OCI-M1 (cell line): ENCODE results near the gene ATXN1.
"Not testable (repeated sequence)": the region's sequence is repeated elsewhere in the genome, so short reads cannot be mapped to it uniquely, and the experiment has no call there.

ENCODE experiments used
- DNase-seq: peaks from one replicate; lab custom pipeline; 2025; lab: John Stamatoyannopoulos, UW

Gene ATXN1

GRCh38 chr6:16760516-16761470 is at the start of gene ATXN1:
Gene ATXN1, minus strand, starts transcription at chr6:16761460.
- DNase-seq: peak; percentile 66

DNA sequence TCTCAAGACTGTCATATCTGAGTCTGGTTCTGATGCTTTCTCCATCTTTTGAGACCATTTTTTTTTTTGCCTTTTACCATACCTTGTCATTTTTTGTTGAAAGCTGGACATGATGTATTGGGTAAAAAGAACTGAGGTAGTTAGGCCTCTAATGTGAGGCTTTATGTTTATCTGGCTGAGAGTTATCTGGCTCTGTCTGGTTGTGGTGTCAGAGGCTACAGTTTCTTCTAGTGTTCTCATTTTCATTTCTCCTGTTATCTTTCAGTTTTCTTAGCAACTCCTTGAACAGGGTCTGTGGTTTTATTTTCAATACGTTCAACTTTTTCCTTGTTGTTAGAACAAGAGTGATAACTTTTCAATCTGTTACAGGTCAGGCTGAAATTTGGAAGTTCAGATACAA is 49.2 kb upstream of the ATXN1 start:
- DNase-seq: peak; percentile 15

- peak; percentile 20 for DNase-seq
Measured at GRCh38 chr6:16809753-16810358, 48.6 kb upstream of the ATXN1 start.

GRCh38 chr6:16807956-16808355 is 46.7 kb upstream of the ATXN1 start:
- no peak for DNase-seq

- no peak for DNase-seq
Measured at GRCh38 chr6:16806363-16806762, 45.1 kb upstream of the ATXN1 start.

DNA sequence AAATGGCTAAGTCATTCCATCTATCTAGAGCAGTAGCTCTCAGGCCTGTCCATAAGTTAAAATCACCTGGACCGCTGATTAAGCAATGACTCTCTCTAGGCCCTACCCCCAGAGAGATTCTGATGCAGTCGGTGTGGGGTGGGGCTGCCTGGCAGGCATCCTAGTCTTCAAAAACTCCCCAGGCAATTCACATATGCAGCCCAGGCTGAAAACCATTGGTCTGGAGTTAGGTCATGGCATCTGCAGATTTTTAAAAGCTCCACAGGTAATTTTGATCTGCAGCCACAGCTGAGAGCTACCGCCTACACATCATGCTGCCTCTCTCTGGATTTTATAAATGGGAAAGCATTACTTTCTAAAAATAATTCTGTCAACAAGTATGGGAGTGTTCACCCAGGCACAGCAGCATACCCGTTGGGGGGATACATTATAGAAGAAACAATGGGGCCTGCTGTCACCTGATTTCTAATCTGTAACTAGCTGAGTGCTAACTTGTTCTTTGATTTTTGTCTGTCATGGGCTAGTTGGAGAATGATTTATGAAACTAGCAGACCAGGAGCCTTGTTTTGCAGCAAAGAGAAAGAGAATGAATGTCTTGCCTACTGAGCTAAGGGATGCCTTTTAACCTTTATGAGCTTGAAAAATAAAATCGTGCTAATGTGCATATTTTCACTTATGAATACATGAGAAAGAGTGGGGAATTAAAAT is 44.1 kb upstream of the ATXN1 start:
- DNase-seq: no peak

DNA sequence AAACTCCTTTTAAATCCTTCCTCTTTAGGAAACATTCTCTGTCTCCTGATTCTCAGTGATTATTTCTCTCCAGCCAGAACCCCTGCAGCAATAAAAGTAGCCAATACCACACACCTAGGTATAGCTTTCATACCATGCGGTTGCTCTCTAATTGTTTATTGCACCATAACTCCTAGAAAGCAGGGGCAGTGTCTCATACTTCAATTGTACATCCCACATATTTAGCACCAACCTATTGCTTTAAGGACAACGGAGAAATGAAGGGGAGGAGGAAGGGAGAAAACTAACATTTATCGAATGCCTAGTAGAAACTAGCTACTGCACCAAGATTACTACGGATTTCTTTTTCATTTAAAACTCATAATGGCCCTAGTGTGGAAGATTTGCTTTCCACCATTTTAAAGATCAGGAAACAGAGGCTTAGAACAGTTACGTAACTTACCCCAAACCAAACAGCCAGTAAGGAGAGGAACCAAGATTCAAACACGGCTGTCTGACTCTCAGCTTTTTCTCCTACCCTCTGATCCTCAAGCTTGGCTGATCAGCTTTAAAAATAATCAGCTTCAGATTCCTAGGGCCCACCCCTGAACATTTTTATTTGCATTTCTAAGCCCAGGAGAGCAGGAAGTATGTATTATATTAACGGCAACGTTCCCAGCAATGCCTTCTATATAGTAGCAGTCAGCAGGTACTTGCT is 43.4 kb upstream of the ATXN1 start:
- no peak for DNase-seq

DNA sequence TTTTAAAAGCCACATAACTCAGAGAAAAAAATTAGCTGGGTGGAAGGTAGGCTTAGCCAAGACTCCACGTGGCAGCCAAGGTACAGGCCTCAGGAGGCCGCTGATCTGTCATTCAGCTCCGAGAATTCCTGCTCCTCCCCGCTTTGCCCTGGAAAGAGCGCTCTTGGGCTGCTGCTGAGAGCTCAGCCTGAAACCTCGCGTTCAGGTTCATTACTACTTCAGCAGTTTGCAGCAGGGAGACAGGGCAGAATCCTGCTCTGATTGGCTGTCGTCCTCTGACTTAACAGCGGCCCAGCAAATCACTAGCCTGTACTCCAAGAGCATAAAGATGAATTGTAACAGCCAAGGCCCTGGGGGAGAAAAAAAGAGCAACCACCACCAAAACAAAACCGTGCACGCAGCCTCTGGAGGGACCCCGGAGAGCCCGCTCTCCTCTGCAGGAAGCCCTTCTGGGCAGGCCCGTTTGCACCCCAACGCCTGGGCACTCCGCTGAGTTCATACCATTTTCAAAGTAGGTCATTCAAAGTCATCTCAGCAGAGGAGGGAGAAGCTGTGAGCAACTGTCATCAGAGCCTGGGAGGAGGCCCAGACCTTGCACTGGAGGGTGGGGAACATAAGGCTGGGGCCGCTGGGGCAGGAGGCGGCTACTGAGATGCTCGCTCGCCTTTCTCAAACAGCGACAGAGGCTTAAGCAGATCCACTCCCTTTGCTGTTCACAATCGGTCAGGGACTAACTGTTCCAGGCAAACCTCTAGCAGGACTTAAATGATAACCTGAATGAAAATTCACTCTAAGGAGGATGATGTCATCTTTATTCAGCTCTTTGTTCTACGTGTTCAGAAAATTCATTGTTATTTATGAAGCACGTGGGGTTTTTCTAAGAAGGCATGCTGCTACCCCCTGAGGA is 42.3 kb upstream of the ATXN1 start:
- DNase-seq: no peak

- DNase-seq: no peak
Measured at GRCh38 chr6:16802071-16802470, 40.8 kb upstream of the ATXN1 start.

DNA sequence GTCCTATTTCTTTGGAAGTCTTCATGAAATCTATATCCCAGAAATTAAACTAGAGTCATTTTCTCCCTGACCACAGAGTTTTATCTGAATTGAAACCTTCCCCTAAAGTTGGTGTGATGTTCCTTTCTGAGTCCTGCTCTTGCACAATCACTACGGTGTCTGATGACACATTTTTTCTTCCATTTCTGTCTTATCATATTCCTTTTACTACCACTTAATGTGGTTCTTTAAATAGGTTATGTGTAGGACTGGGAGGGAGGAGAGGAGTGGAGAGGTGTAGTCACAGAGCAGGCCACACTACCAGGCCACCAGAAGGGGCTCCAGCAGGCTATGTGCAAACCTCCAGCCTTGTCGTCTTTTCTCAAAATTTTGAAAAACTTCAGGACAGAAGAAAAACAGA is 39.7 kb upstream of the ATXN1 start:
- peak; percentile 85 for DNase-seq

DNA sequence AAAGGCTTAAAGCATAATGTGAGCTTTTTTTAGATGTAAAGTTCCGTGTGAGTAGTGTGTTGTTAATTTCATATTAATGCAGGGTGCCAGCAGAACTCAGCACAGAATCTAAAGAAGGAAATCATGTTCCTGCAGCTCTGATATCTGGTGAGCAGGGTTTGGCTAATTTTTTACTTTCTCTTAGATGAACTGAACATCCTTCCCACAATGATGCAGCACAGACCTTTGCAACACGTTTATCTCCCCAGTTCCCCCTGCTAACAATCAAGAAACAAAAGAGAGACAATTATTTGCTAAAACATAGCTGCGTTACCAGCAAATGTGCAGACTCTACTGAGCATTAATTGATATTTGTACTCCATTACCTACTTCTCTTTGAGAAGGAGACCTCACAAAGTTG is 39.1 kb upstream of the ATXN1 start:
- peak; percentile 60 for DNase-seq

DNA sequence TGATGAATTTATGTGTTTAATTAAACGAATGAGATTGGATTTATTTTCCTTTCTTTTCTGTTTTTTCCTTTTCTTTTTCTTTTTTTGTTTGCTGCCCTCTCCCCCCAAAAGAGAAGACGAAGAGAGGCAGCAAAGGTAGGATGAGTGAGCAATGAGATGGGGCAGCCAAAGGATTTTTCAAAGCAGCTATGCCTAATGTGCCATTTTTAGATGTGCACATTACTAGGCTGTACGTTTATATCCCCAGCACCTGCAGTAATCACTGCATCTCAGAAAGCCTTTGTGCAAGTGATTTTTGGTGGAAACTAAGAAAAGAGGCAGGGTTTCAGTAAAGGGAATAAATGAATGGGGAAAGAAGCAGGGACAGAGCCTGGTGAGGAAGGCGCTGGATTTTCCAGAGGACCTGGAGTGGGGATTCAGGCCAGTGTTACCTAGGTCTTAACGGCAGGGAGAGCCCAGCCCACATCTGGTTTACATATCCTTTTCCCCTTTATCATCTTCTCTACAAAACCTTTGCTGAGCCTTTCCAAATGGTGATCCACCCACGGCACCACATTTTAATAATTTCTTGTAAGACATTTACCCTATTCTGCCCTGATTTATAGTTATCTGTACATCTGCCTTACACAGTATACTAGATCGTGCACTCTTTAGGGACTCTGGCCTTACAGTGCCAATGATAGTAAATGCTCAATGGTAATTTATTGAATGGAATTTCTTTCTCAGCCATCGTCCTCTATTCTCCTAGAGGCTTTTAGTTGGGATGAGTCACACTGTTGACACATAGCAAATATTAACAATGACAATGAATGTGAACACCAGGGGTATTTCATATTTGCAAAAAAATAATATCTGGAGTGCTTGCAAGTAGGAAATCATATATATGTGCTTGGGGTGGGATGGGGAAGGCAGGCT is 38.3 kb upstream of the ATXN1 start:
- no peak for DNase-seq

GRCh38 chr6:16793828-16794412 is 32.7 kb upstream of the ATXN1 start:
- no peak for DNase-seq

DNA sequence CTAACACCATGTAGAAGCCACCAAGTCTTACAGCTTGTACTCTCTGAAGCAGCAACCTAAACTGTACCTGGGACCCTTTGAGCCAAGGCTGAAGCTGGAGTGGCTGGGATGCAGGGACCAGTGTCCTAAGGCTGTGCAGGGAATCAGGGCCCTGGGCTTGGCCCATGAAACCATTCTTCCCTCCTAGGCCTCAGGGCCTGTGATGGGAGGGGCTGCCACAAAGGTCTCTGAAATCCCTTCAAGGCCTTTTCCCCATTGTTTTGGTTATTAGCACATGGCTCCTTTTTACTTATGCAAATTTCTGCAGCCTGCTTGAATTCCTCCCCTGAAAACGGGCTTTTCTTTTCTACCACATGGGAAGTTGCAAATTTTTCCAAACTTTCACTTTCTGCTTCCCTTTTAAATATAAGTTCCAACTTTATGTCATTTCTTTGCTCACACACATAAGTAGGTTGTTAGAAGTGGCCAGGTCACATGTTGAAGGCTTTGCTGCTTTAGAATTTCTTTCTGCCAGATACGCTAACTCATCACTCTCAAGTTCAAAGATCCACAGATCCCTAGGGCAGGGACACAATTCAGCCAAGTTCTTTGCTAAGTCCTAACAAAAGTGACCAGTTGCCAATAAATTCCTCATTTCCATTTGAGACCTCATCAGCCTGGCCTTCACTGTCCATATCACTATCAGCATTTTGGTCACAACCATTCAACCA is 28.2 kb upstream of the ATXN1 start:
- DNase-seq: no peak

GRCh38 chr6:16787128-16787682 is 25.9 kb upstream of the ATXN1 start:
- no peak for DNase-seq

DNA sequence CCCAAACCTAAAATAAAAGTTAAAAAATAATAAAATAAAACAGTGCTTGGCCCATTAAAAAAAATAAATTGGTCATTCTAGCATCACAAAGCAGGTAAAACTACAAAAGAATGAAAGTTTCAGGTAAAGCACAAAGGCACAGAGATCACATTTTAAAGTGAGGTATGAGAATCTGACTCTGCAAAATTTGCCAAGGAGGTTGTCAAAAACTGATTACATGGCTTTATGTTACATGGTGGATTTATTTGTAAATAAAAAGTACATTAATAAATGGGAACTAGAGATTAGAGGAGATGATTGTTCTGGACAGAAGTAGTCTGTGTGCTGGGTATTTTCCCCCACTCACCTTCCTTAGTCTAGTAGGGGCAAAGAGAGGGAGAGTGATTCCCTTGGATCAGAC is 24.2 kb upstream of the ATXN1 start:
- DNase-seq: no peak

GRCh38 chr6:16784957-16785356 is 23.7 kb upstream of the ATXN1 start:
- DNase-seq: not testable (repeated sequence)

- DNase-seq: no peak
Measured at GRCh38 chr6:16783952-16784565, 22.8 kb upstream of the ATXN1 start.
